ENCODE measurements around the gene GNAL.
"Not testable (repeated sequence)": the region's sequence is repeated elsewhere in the genome, so short reads cannot be mapped to it uniquely, and the experiment has no call there.

GNAL gene

DNA sequence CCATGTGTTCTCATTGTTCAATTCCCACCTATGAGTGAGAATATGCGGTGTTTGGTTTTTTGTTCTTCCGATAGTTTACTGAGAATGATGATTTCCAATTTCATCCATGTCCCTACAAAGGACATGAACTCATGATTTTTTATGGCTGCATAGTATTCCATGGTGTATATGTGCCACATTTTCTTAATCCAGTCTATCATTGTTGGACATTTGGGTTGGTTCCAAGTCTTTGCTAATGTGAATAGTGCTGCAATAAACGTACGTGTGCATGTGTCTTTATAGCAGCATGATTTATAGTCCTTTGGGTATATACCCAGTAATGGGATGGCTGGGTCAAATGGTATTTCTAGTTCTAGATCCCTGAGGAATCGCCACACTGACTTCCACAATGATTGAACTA is 1.6 kb downstream of the GNAL start:
- H3K4me3 ChIP-seq (ENCODE audit: low read depth in 1 of 2, low read length in 2 of 2); H3K4me1 ChIP-seq (ENCODE audit: insufficient read depth, low read length); H3K9me3 ChIP-seq (ENCODE audit: low read length); H3K9ac ChIP-seq (ENCODE audit: low read length); H3K27me3 ChIP-seq (ENCODE audit: control insufficient read depth in 1 of 2, insufficient read depth in 2 of 2, low read length in 2 of 2); H3K27ac ChIP-seq (ENCODE audit: low read depth, low read length); H3K36me3 ChIP-seq (ENCODE audit: insufficient read depth, low read length): not testable (repeated sequence)

DNA sequence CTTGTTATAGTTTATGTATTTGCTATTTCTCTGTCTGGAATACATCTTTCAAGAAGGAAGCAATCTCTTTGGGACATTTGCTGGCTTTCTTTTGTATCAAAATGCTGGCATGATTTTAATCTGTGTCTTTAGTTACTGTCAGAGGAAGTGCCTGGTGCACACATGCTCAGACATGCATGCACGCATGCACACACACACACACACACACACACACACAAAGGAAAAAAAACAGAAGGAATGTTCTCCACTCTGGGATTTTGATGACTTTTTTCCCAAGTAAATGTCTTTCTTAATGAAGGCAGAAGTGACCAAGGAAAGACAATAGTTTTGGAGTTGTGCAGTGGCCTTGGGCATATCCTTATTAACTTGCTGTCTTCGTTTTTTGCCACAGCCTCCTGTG is 6.7 kb downstream of the GNAL start:
- Histone ChIP-seq H3K9me3 (ENCODE audit: low read length) (no peaks in the 10 kb centered on the region), H3K27me3 (ENCODE audit: control insufficient read depth in 1 of 2, insufficient read depth in 2 of 2, low read length in 2 of 2) (no peaks in the 10 kb centered on the region), H3K4me3 (ENCODE audit: low read depth in 1 of 2, low read length in 2 of 2) (no peak overlapping the region), H3K36me3 (ENCODE audit: insufficient read depth, low read length) (no peaks in the 10 kb centered on the region), H3K27ac (ENCODE audit: low read depth, low read length) (no peak overlapping the region), H3K9ac (ENCODE audit: low read length) (no peak overlapping the region), H3K4me1 (ENCODE audit: insufficient read depth, low read length) (no peaks in the 10 kb centered on the region)

DNA sequence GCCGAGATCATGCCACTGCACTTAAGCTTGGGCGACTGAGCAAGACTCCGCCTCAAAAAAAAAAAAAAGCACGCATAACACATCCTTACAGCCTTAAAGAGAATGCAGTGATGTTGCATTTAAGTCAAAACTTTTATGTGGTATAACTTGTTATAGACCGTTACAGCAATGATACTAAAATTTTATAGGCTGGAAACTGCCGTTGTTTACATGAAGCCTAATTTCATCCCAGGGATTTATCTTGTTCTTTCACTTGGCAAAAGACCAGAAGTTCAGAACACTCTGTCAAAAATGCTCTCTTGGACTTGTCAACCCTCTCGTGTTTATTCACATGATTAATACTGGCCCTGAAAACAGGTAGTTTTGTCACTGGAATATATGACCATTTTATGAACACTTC is 7.4 kb downstream of the GNAL start:
- no peaks in the 10 kb centered on the region for H3K9me3 ChIP-seq (ENCODE audit: low read length)
- H3K9ac ChIP-seq (ENCODE audit: low read length) = no peak overlapping the region
- H3K4me3 ChIP-seq (ENCODE audit: low read depth in 1 of 2, low read length in 2 of 2) = no peak overlapping the region
- no peaks in the 10 kb centered on the region for H3K27me3 ChIP-seq (ENCODE audit: control insufficient read depth in 1 of 2, insufficient read depth in 2 of 2, low read length in 2 of 2)
- H3K4me1 ChIP-seq (ENCODE audit: insufficient read depth, low read length) = no peaks in the 10 kb centered on the region
- no peak overlapping the region for H3K27ac ChIP-seq (ENCODE audit: low read depth, low read length)
- no peaks in the 10 kb centered on the region for H3K36me3 ChIP-seq (ENCODE audit: insufficient read depth, low read length)

DNA sequence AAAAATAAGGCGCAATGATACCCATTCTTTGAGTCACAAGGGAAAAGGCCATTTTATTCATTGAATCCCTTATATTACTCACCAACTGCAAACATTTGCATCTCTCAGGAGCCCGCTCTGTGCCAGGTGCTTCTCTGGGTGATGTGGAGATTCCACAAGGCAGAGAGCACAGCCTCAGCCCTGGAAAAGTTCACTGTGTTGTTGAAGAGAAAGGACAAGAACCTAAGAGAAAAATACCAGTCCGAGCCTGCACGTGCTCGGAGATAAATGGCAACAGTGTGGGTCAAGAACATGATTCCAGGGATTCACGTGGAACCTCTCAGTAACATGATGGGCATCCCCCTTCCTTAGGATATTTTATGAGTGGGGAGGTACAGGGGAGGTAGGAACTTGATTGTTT is 11.8 kb downstream of the GNAL start:
- H3K36me3 ChIP-seq (ENCODE audit: insufficient read depth, low read length) = no peaks in the 10 kb centered on the region
- H3K27me3 ChIP-seq (ENCODE audit: control insufficient read depth in 1 of 2, insufficient read depth in 2 of 2, low read length in 2 of 2) = no peaks in the 10 kb centered on the region
- no peaks in the 10 kb centered on the region for H3K4me1 ChIP-seq (ENCODE audit: insufficient read depth, low read length)
- H3K9me3 ChIP-seq (ENCODE audit: low read length) = no peaks in the 10 kb centered on the region
- no peak overlapping the region for H3K4me3 ChIP-seq (ENCODE audit: low read depth in 1 of 2, low read length in 2 of 2)
- H3K9ac ChIP-seq (ENCODE audit: low read length) = no peak overlapping the region
- no peak overlapping the region for H3K27ac ChIP-seq (ENCODE audit: low read depth, low read length)

DNA sequence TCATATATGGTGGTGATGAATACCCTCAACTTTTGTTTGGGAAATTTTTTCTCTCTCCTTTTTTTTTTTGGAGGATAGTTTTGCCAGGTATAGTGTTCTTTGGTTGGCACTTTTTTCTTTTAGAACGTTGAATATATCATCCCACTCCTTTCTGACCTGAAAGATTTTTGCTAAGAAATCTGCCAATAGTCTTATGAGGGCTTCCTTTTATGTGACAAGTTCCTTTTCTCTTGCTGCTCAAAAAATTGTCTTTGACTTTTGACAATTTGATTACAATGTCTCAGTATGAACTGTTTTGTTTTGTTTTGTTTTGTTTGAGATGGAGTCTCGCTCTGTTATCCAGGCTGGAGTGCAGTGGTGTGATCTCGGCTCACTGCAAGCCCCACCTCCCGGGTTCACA is 21.5 kb downstream of the GNAL start:
- no peak overlapping the region for H3K27ac ChIP-seq (ENCODE audit: low read depth, low read length)
- H3K9ac ChIP-seq (ENCODE audit: low read length) = no peak overlapping the region
- no peaks in the 10 kb centered on the region for H3K27me3 ChIP-seq (ENCODE audit: control insufficient read depth in 1 of 2, insufficient read depth in 2 of 2, low read length in 2 of 2)
- no peak overlapping the region for H3K4me3 ChIP-seq (ENCODE audit: low read depth in 1 of 2, low read length in 2 of 2)
- H3K36me3 ChIP-seq (ENCODE audit: insufficient read depth, low read length) = no peaks in the 10 kb centered on the region
- no peaks in the 10 kb centered on the region for H3K4me1 ChIP-seq (ENCODE audit: insufficient read depth, low read length)
- no peaks in the 10 kb centered on the region for H3K9me3 ChIP-seq (ENCODE audit: low read length)

DNA sequence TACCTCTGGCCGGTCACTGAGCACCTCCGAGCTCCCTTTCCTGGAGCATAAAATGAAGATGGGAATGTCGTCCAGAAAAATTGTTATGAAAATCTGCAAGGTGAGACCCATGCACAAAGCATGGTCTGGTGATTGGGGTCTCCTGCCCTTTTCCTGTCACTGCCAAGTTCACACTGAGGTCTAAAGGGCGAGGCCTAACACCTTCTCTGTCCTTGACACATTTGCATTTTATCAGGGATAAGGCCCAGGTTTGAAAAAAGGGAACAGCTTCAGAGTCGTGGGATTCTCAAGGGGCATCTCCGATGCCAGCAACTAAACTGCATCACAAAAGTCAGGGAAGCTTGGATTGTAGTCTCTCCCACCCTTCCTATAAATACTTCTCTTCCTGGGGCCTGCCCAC is 24.7 kb downstream of the GNAL start:
- Histone ChIP-seq H3K9ac (ENCODE audit: low read length) (no peak overlapping the region), H3K9me3 (ENCODE audit: low read length) (no peaks in the 10 kb centered on the region), H3K27me3 (ENCODE audit: control insufficient read depth in 1 of 2, insufficient read depth in 2 of 2, low read length in 2 of 2) (no peaks in the 10 kb centered on the region), H3K36me3 (ENCODE audit: insufficient read depth, low read length) (no peaks in the 10 kb centered on the region), H3K4me3 (ENCODE audit: low read depth in 1 of 2, low read length in 2 of 2) (no peak overlapping the region), H3K27ac (ENCODE audit: low read depth, low read length) (no peak overlapping the region), H3K4me1 (ENCODE audit: insufficient read depth, low read length) (no peaks in the 10 kb centered on the region)

DNA sequence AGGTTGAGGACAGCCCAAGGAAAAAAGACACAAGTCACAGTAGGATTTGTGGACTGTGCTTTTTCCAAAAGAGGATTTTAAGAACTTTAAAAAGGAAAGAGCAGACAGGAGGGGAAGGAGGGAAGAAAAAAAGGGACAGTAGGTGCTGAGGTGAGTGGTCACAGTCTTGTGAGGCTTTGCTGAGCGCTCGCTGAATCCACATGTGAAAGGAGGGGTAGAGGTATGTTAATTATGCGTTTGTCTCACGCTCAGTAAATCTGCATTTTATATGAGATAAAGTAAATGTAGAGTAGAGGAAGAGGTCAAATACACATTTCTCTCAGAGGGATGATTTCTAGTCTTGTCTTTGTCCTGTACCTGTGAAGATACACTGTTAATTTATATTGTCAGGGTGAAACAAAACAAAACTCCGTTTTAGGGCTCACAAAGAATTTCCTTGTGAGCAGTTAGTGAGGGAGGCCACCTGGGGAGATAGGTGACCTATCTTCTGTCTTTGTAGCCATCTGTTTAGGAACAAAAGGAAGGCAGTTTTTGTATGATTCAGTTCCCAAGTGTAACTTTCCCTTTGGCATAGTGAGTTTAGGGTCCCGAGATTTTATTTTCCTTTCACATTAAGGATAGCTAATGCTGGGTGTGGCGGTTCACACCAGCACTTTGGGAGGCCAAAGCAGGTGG is 25.3 kb downstream of the GNAL start:
- no peaks in the 10 kb centered on the region for H3K36me3 ChIP-seq (ENCODE audit: insufficient read depth, low read length)
- H3K27ac ChIP-seq (ENCODE audit: low read depth, low read length) = no peak overlapping the region
- H3K4me3 ChIP-seq (ENCODE audit: low read depth in 1 of 2, low read length in 2 of 2) = no peak overlapping the region

DNA sequence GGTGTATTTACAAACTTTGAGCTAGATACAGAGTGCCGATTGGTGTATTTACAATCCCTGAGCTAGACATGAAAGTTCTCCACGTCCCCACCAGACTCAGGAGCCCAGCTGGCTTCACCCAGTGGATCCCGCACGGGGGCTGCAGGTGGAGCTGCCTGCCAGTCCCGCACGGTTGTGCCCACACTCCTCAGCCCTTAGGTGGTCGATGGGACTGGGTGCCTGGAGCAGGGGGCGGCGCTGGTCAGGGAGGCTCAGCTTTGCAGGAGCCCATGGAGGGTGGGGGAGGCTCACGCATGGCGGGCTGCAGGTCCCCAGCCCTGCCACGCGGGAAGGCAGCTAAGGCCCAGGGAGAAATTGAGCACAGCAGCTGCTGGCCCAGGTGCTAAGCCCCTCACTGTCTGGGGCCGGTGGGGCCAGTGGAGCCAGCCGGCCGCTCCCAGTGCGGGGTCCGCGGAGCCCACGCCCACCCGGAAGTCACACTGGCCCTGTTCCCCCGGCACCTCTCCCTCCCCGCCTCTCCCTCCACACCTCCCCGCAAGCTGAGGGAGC is 27.8 kb downstream of the GNAL start:
- H3K9me3 ChIP-seq (ENCODE audit: low read length); H3K4me3 ChIP-seq (ENCODE audit: low read depth in 1 of 2, low read length in 2 of 2); H3K4me1 ChIP-seq (ENCODE audit: insufficient read depth, low read length); H3K27ac ChIP-seq (ENCODE audit: low read depth, low read length); H3K36me3 ChIP-seq (ENCODE audit: insufficient read depth, low read length); H3K9ac ChIP-seq (ENCODE audit: low read length); H3K27me3 ChIP-seq (ENCODE audit: control insufficient read depth in 1 of 2, insufficient read depth in 2 of 2, low read length in 2 of 2): not testable (repeated sequence)

More for the DNA sequence above, 25.3 kb downstream of the GNAL start:
- Histone ChIP-seq H3K27me3 (ENCODE audit: control insufficient read depth in 1 of 2, insufficient read depth in 2 of 2, low read length in 2 of 2) (no peaks in the 10 kb centered on the region), H3K4me1 (ENCODE audit: insufficient read depth, low read length) (no peaks in the 10 kb centered on the region), H3K9ac (ENCODE audit: low read length) (no peak overlapping the region), H3K9me3 (ENCODE audit: low read length) (no peaks in the 10 kb centered on the region)

DNA sequence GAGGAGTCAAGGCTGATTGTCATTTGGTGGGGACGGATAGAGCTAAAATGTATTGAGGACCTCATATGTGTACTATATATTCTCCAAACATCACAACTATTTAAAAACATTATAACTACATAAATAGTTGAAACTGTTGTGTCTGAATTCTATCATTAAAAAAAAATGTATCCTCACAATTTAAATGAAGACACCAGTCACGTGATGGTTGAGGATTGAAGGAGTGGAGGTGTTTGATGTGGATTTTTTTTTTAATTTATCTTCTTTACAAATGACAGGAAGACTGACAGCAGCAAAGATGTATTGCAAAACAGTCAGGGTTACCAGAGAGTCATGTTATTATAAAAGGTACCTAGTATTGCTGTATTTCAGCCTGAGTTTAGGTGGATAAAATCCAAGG is 30.0 kb downstream of the GNAL start:
- H3K4me3 ChIP-seq (ENCODE audit: low read depth in 1 of 2, low read length in 2 of 2) = no peak overlapping the region
- no peaks in the 10 kb centered on the region for H3K4me1 ChIP-seq (ENCODE audit: insufficient read depth, low read length)
- H3K9ac ChIP-seq (ENCODE audit: low read length) = no peak overlapping the region
- H3K27me3 ChIP-seq (ENCODE audit: control insufficient read depth in 1 of 2, insufficient read depth in 2 of 2, low read length in 2 of 2) = no peaks in the 10 kb centered on the region
- no peak overlapping the region for H3K27ac ChIP-seq (ENCODE audit: low read depth, low read length)
- no peaks in the 10 kb centered on the region for H3K9me3 ChIP-seq (ENCODE audit: low read length)
- H3K36me3 ChIP-seq (ENCODE audit: insufficient read depth, low read length) = no peaks in the 10 kb centered on the region

DNA sequence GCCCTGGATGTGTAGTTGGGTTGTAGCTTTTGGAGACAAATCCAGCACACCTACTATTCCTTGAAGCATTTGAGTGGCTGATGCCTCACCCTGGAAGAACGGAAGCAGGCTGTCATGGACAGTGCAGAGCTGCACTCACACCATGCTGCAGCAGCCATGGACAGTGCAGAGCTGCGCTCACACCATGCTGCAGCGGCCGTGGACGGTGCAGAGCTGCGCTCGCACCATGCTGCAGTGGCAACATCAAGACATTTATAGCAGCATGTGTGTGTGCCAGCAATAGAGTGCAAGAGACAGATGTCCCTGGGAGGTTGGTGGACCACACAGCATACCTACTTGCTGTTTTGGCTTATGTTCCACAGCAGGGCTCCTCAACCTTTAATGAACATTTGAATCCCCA is 30.6 kb downstream of the GNAL start:
- H3K4me3 ChIP-seq (ENCODE audit: low read depth in 1 of 2, low read length in 2 of 2) = no peak overlapping the region
- no peaks in the 10 kb centered on the region for H3K9me3 ChIP-seq (ENCODE audit: low read length)
- H3K27me3 ChIP-seq (ENCODE audit: control insufficient read depth in 1 of 2, insufficient read depth in 2 of 2, low read length in 2 of 2) = no peaks in the 10 kb centered on the region
- no peak overlapping the region for H3K9ac ChIP-seq (ENCODE audit: low read length)
- no peak overlapping the region for H3K27ac ChIP-seq (ENCODE audit: low read depth, low read length)
- H3K4me1 ChIP-seq (ENCODE audit: insufficient read depth, low read length) = no peaks in the 10 kb centered on the region
- no peaks in the 10 kb centered on the region for H3K36me3 ChIP-seq (ENCODE audit: insufficient read depth, low read length)

DNA sequence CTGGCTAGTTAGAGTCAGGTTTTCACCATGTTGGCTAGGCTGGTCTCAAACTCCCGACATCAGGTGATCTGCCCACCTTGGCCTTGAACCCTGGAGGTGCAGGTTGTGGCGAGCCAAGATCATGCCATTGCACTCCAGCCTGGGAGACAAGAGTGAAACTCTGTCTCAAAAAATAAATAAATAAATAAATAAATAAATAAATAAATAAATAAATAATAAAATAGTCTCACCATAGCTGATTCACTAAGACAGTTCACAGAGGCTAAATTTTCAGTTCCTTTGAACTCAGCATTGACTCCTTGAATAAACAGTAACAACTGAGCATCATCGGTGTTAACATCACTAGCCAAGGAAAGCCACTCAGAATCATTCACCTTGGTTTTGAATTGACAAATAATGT is 32.7 kb downstream of the GNAL start:
- Histone ChIP-seq H3K9ac (ENCODE audit: low read length) (no peak overlapping the region), H3K27me3 (ENCODE audit: control insufficient read depth in 1 of 2, insufficient read depth in 2 of 2, low read length in 2 of 2) (no peaks in the 10 kb centered on the region), H3K27ac (ENCODE audit: low read depth, low read length) (no peak overlapping the region), H3K9me3 (ENCODE audit: low read length) (no peaks in the 10 kb centered on the region), H3K4me3 (ENCODE audit: low read depth in 1 of 2, low read length in 2 of 2) (no peak overlapping the region), H3K36me3 (ENCODE audit: insufficient read depth, low read length) (no peaks in the 10 kb centered on the region), H3K4me1 (ENCODE audit: insufficient read depth, low read length) (no peaks in the 10 kb centered on the region)

DNA sequence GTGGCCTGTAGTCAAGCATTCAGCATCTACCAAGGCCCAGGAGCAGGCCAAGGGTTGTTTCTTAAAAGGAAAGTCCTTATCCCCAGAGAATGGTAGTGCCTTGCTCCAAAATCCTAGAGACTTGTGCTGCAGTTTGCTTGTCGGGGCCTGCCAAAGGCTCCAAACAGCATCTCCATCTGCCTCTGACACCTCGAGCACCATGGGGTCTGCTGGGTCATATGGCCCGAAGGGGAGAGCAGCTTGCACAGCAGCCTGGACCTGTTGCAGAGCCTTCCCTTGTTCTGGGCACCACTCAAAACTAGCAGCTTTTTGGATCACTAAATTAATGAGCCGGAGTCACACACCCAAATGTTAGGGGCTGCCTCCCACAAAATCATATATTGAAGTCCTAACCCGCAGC is 35.7 kb downstream of the GNAL start:
- no peaks in the 10 kb centered on the region for H3K9me3 ChIP-seq (ENCODE audit: low read length)
- H3K9ac ChIP-seq (ENCODE audit: low read length) = no peak overlapping the region
- H3K27me3 ChIP-seq (ENCODE audit: control insufficient read depth in 1 of 2, insufficient read depth in 2 of 2, low read length in 2 of 2) = no peaks in the 10 kb centered on the region
- no peak overlapping the region for H3K27ac ChIP-seq (ENCODE audit: low read depth, low read length)
- no peak overlapping the region for H3K4me3 ChIP-seq (ENCODE audit: low read depth in 1 of 2, low read length in 2 of 2)
- H3K4me1 ChIP-seq (ENCODE audit: insufficient read depth, low read length) = no peaks in the 10 kb centered on the region
- no peaks in the 10 kb centered on the region for H3K36me3 ChIP-seq (ENCODE audit: insufficient read depth, low read length)
